HG03565 (cell line): ENCODE results near the gene CHD1.

Source experiments
- ATAC-seq: cut with Tn5 transposase; IDR thresholded peaks from one replicate; pipeline ENCODE4 v1.9.1; 2021; ENCODE audit warnings: mild to moderate bottlenecking, moderate library complexity; ENCODE audit not compliant: unreplicated experiment

The CHD1 gene

DNA sequence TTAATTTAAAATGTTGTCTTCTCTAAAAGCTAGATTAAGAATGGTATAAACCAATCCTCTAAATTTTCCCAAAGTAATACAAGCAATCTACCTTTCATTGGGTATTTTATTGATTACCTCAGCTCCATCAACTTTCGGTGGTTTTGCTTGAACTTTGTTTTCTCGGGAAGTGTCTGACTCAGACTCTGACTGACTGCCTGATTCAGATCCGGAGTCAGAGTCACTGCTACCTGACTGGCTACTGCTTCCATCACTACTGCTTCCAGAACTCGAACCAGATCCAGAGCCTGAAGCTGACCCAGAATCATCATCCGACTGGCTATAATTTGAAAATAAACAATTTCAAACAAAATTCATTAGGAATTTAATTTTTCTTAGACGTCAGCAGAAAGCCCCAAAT, 24.0 kb downstream of the CHD1 start:
- no peak for ATAC-seq

DNA sequence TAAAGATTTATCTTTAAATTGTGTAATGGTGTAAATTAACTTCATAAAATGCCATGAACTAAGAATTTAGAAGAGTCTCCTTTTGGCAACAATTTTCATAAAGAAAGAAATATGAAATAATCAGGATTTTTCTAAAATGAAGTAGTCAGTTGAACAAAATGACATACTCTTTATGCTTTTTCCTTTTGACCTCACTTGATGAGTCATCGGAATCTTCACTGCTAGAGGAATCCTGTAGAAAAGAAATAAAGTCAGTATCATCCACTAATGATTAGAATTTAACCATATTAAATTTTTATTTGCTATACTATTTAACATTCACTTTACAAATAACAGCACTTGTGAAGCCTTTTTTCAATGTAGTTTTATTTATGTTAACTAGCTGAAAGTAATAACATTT, 26.1 kb downstream of the CHD1 start:
- no peak for ATAC-seq

DNA sequence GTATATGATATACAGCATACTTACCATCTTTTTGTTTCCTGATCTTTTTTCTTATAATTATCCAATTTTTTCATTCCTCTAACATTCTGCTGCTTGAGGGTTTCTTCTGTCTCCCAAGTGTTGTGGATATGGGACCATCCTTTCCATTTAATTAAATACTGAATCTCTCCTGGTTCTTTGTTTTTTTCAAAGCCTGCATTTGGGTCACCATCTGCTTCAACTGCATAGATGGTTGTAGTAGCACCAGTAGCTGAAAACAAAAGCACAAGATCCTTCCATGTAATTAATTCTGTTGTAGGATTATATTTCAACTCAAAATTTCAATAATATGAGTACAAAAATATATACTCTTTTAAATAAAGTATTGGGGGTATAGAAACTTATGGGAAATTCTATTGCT, 29.4 kb downstream of the CHD1 start:
- ATAC-seq, result no peak

DNA sequence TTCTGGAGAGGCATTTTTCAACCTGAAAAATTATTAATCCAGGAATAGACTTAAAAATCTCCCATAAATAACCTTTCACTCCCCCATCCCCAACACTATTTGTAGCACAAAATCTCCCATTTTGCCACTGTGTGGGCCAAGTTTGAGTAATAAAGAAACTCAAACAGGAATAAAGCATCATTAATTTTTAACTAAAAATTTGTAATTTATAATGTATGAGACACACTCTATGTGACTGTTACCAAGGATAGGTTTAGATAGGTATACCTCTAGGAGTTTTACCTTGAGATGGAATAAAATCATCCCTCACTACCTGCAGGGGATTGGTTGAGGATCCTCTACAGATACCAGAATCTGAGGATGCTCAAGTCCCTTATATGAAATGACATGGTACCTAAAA, 30.1 kb downstream of the CHD1 start:
- no peak for ATAC-seq

DNA sequence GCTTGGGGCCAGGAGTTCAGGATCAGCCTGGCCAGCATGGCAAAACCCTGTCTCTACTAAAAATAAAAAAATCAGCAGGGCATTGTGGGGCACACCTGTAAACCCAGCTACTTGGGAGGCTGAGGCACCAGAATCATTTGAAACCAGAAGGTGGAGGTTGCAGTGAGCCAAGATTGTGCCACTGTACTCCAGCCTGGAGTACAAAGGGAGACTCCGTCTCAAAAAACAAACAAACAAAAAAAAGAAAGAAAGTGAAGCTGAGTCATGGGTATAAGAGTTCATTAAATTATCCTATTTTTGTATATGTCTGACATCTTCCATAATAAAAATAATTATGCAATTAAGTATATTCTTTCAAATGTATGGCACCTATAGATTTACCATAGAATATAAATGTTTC, 37.2 kb downstream of the CHD1 start:
- no peak for ATAC-seq

DNA sequence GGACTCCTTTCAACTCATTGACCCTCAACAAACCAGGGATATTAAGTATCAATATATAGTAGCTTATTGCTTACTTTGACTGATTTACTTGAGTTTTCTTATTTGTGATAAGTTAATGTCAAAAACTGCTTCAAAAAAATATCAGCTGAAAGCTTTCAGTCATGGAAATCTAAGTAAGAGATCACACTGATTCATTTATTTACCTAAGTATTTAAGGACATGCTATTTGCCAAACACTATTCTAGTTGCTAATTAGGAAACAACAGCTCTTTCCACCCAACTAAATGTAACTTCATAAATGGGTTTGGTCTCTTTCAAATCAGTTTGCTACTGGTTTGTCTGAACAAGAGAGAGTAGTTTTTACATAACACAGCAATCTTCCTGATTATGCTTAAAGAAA, 48.2 kb downstream of the CHD1 start:
- ATAC-seq, result no peak

DNA sequence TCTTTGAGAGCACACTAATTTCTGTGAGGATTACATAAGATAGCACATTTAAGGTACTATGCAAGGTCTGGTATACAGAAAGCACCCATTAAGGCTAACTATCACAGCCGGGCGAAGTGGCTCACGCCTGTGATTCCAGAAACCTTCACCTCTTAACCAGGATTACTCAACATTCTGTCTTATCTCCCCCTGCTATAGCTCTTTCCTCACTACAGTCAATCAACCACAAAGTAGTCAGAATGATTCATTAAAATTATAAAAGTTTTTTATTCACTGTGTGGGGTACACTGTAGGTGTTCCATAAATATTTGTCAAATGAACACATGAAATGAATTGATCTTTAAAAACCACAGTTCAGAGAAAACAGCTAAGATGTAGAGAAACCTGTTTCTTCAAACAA, 48.7 kb downstream of the CHD1 start:
- ATAC-seq, result no peak

DNA sequence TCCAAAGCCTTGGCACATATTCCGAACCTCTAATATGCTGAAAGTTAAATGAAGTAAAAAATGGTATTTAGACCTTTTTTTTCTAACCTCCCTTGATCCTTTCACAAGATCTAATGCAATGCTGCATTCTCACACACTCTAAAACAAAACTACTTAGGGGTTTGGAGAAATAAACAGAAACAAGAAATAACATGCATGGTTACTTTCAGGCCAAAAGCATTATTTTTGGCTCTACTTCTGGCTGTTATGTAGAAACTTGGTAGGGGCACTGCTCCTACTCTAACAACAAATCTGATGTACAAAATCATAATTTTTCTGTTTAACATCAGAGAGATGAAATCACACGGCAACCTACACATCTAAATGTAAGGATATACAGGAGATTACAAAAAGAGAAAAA, 51.2 kb downstream of the CHD1 start:
- ATAC-seq, result no peak

DNA sequence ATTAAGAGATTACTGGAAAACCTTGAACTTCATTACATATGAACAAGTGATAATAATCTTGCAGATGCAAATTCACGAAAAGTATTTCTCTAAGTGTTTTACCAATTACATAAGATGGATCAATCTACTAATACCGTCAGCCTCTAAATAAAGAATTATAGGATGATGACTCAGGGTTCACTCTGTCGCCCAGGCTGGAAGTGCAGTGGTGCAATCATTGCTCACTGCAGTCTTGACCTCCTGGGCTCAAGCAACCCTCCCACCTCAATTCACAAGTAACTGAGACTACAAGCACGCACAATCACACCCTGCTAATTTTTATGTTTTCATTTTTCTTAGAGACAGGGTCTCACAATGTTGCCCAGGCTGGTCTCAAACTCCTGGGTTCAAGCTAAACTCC, 56.1 kb downstream of the CHD1 start:
- ATAC-seq, result no peak

DNA sequence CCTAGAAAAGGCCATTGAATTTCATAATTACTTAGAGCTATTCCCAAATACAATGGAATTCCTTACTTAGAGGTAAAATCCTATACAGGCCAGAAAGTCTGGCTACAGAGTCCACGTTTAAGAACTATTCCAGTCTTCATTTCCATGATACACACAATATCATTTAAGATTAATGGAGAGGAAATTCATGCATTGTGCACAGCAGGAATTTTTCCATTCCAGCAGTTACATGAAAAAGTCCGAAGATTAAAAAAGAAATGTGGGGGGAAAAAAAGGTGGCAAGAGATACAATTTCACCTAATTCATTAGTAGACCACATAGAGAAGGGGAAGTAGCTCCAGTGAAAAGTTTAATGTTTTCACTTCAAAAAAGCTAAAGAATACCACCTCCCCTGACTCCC, 63.1 kb downstream of the CHD1 start:
- no peak for ATAC-seq

DNA sequence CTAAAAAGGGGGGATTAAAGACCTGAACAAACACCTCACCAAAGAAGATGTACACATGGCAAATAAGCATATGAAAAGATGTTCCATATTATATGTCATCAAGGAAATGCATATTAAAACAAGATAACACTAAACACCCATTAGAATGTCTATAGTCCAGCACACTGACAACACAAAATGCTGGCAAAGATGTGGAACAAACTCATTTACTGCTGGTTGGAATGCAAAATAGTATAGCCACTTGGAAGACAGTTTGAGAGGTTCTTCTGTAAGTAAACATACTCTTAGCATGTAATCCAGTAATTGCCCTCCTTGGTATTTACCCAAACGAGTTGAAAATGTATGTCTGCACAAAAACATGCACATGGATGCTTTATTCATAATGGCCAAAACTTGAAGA, 81.8 kb downstream of the CHD1 start:
- ATAC-seq, result no peak

DNA sequence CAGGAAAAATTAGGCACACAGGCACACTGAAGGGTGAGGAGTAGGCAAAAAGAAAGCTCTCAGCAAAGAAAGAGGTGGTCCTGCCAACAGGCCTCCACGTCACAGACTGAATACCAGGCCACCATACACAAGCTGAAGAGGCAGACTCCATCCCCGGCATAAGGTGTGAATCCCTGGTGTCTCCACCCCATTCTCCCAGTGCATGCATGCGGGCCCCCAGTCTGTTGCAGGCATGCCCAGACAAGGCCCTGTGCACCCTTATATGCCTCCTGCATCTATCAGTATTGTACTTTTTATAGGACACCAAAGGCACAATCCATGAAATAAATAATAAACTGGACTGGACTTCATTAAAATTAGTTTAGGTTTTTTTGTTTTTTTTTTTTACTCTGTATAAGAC, 82.3 kb downstream of the CHD1 start:
- ATAC-seq, result no peak

DNA sequence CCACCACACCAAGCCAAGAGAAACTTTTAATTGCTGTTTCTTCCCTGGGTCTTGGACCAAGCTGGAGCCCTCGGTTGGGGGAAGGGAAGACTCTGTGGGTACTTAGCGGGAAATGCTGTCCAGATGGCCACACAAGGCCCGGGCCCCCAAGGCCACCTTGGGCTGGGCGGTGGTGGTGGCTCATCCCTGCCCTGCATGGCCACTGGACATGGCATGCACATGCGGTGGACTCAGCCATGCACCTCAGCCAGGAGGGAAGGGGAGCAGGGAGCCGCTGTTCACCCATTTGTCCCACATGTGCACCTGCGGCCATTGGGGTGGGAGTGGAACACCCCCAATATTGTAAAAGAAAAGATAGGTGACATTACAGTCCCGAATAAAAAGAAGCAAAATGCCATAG, 82.9 kb downstream of the CHD1 start:
- no peak for ATAC-seq

DNA sequence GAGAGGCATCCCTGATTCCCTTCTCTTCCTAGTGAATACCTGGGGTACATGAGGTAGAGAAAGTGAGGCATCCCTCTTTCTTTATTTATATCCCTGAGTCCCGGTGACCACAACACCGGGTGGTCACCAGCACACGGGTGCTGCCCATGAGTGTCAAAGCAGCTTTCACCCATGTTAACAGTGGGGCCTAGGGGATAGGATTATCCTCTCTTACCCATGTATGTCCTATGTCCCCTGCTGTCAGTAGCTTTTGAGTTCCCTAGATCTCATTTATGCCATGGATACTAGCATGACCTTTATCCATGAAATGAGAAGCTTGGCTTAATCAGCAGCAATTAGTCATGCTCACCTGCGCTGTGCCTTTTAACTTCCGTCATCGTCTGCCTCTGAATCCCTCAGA, 83.9 kb downstream of the CHD1 start:
- no peak for ATAC-seq

DNA sequence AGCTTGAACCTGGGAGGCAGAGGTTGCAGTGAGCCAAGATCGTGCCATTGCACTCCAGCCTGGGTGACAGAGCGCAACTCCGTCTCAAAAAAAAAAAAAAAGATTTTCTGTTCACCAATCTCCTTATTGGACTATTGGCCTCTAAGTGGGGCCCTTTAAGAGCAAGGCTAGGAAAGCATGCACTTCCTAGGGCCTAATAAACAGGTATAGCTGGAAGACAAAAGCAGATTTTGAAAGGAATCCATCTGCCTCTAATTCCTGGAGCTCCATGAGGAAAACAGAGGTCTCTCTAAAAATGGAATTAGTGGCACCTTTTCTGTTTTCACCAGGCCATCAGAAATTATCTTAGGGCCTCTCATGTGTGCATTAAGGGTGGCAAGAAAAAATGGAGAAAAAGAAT, 85.3 kb downstream of the CHD1 start:
- no peak for ATAC-seq

DNA sequence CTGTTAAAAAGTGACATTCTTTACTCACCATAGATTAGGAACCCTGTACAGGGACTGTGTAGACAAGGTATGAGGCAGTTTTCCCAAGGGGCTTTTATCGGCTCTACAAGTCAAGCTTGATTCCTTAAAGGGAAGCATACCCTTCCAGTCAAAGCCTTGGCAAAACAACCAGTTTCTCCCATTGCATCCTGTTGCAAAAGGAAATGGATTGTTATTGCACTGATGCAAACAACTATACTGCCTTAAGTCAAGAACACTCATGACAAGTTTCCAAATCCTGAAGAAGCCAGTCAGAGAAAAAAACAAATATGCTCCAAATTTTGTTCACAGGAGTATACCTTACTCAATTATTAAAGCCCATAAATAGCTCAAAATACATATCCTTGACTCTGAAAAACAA, 87.9 kb downstream of the CHD1 start:
- no peak for ATAC-seq

DNA sequence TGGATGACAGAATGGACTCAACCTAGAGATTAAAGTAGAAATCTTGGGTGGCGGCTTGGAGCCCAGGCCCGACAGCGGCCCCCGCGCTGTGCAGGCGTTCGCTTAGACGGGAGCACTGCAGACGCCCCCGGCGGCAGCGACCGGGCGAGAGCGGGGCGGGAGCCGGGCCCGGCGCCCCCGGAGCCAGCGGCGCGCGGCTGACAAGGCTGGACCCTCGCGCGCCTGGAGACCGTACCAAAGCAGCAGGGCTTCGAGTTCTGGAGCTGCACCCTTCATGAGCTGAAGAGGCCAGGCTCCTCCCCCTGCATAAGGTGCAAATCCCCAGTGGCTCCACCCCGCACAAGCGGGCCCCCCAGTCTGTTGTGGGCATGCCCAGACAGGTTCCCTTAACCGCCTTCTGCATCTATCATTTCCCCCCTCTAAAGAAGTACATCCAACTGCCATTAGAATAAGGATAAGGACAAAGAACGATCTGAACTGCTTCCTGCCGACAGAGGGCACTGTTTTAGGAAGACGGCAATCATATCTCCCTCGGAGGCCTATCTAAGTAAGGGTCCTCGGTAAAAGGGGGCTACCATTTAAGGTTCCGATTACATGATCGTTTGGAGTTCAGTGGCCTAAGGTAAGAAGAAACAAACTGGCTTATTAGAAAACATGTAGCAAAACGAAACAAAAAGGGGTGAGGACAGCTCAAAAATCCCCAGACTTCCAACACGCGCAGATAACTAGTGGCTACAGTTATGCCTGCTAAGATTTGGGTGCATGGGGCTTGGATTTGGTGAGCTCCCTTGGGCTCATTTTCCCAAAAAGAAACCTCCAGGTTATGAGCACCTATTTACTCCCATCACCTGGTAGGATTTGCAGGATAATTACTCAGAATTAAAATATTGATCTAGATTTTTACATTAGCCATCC, 89.1 kb downstream of the CHD1 start:
- peak; percentile 66 for ATAC-seq

DNA sequence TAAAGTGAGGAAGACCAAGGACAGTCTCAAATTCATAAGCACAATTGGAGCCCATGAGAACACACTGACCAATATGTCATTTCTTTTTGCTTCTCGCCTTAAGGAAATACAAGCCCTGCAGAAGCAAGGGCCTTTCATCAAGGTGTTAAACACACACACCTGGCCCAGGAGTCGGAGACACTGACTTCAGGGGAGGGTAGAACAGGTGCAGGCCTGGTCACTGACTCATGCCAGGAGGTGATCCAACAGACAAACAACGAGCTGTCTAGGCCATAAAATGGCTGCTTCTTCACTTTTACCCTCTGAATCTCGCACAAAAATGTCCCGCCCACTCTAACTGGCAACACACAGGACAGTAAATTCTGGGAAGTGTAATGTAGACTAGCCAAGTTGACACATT, 92.6 kb downstream of the CHD1 start:
- ATAC-seq, result no peak

DNA sequence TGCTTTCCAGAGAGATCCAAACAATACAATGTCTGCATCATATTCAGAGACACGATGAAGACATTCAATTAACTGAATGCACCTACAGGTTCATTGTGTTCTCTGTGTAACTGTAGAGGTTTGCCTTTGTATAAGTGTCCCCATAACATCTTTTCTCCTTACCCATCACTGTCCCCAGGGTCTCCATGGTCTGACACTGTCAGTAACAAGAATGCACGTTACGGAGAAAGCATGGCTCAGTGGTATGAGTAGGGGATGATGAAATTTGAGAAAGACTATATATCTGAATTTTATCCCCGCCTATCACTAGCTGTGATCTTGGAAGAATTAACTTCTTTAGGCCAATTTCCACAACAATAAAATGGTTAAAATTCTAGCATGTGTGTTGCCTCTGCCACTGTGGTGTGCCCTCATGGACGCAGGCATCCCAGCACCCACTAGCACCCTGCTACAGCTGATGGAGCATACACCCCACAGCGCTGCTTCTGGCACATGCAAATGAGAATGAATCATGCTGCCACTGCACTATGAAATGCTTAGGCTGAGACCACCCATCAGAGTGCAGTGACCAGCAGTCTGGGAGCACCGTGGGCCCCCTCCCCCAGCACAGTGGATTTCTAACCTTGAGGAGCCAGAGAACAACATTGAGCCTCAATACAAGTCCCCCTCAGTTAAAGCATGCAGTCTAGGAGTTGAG, 101.1 kb downstream of the CHD1 start:
- no peak for ATAC-seq

DNA sequence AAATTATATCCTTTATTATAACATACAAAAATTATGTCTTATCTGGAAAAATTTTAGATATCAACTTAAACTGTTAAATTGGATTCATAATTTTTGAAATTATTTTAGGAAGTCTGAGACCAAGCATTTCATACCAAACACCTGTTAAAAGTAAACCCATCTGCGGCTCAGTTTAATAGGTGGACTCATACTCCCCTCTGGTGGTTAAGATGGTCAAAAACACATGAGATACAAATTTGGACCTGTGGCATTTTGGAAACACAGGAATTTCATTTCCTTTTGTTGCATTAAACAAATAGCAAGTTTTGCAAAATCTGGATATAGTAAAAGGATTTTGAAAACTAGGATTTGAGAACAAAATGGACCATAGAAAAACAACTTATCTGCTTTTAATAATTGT, 101.6 kb downstream of the CHD1 start:
- peak; percentile 70 for ATAC-seq

DNA sequence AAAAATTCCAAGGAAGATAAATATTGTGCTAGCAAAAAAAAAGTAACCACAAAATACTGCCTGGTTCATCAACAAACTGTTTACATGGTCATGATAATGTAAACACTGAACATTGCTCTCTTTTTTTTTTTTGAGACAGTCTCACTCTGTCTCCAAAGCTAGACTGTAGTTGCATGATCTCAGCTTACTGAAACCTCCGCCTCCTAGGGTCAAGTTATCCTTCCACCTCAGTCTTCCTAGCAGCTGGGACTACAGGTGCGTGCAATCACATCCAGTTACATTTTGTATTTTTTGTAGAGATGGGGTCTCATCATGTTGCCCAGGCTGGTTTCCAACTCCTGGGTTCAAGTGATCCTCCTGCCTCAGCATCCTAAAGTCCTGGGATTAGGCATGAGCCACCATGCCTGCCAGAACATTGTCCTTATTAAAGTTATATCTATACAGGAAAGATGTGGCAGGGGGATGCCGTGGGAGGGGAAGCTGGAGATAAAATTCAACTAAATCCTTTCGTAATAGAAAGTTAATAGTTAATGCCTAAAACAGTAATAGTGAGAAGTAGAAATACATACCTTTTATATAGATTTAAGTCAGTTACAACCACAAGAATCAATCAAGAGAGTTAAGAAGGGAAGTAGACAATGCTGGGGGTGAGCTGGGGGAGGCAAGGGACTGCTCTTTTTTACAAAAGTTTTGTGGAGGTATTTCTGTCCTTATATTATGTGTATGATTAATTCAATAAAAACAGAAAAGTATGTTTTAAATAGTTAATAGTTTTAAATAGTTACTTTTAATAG, 103.0 kb downstream of the CHD1 start:
- ATAC-seq, result no peak
